ENCODE results near the gene CALHM2.

GRCh38 chr10:103451091-103451813 is 918 bp downstream of the CALHM2 start:
- TF ChIP-seq CTCF (IDR thresholded peaks at IDR 0.05) (no peak), POLR2A (IDR thresholded peaks at IDR 0.05) (peak; percentile 25), EP300 (IDR thresholded peaks at IDR 0.05) (no peak)
